Nephron progenitor cell (in vitro differentiated cells): ENCODE results near the gene NKX2-4.

Experiments
- DNase-seq: peaks from one replicate; pipeline ENCODE4 v3.0.0; 2021
- H3K27ac Mint-ChIP-seq: 2 replicates; pipeline ENCODE4 v1.8.0; 2021; ENCODE audit warnings: mild to moderate bottlenecking, moderate library complexity, mixed read lengths
- H3K27me3 Mint-ChIP-seq: 2 replicates; pipeline ENCODE4 v1.8.0; 2021; ENCODE audit warnings: mild to moderate bottlenecking, low read depth, mixed read lengths; ENCODE audit not compliant: poor library complexity
- H3K36me3 Mint-ChIP-seq: 2 replicates; pipeline ENCODE4 v1.8.0; 2021; ENCODE audit warnings: low read depth, mixed read lengths
- H3K4me1 Mint-ChIP-seq: 2 replicates; pipeline ENCODE4 v1.8.0; 2021; ENCODE audit warnings: mixed read lengths
- H3K4me3 Mint-ChIP-seq: 2 replicates; pipeline ENCODE4 v1.8.0; 2021; ENCODE audit warnings: mild to moderate bottlenecking, moderate library complexity, mixed read lengths
- H3K9me3 Mint-ChIP-seq: 2 replicates; pipeline ENCODE4 v1.8.0; 2021; ENCODE audit warnings: mild to moderate bottlenecking, moderate library complexity, mixed read lengths
- CTCF ChIP-seq: fragments of 200-600 bp; sonication (generic); IDR thresholded peaks from 2 replicates; pipeline ENCODE4 v1.5.0; 2021; ENCODE audit warnings: antibody characterized with exemption

The NKX2-4 gene

GRCh38 chr20:21356386-21356785, 40.9 kb downstream of the NKX2-4 start:
- no peak overlapping the region for H3K27ac Mint-ChIP-seq
- no peaks in the 10 kb centered on the region for H3K27me3 Mint-ChIP-seq
- no peaks in the 10 kb centered on the region for H3K9me3 Mint-ChIP-seq
- no peaks in the 10 kb centered on the region for H3K4me1 Mint-ChIP-seq
- no peak for TF ChIP-seq CTCF
- H3K36me3 Mint-ChIP-seq: peaks cover 40% of the 10 kb centered on the region
- DNase-seq: no peak
- no peak overlapping the region for H3K4me3 Mint-ChIP-seq

GRCh38 chr20:21355981-21356380, 41.3 kb downstream of the NKX2-4 start:
- no peak for TF ChIP-seq CTCF
- no peaks in the 10 kb centered on the region for H3K4me1 Mint-ChIP-seq
- no peak overlapping the region for H3K27ac Mint-ChIP-seq
- H3K27me3 Mint-ChIP-seq: no peaks in the 10 kb centered on the region
- peaks cover 38% of the 10 kb centered on the region for H3K36me3 Mint-ChIP-seq
- no peaks in the 10 kb centered on the region for H3K9me3 Mint-ChIP-seq
- H3K4me3 Mint-ChIP-seq: no peak overlapping the region
- no peak for DNase-seq

GRCh38 chr20:21353236-21353635, 44.1 kb downstream of the NKX2-4 start:
- no peak overlapping the region for H3K27ac Mint-ChIP-seq
- peaks cover 39% of the 10 kb centered on the region for H3K36me3 Mint-ChIP-seq

GRCh38 chr20:21352703-21353102, 44.6 kb downstream of the NKX2-4 start:
- Mint-ChIP-seq H3K9me3 (no peaks in the 10 kb centered on the region), H3K4me1 (no peaks in the 10 kb centered on the region), H3K4me3 (no peak overlapping the region), H3K27me3 (no peaks in the 10 kb centered on the region), H3K27ac (no peak overlapping the region), H3K36me3 (peaks cover 43% of the 10 kb centered on the region)
- TF ChIP-seq CTCF: no peak
- no peak for DNase-seq

More at GRCh38 chr20:21353236-21353635, 44.1 kb downstream of the NKX2-4 start:
- TF ChIP-seq CTCF: no peak
- Mint-ChIP-seq H3K4me3 (no peak overlapping the region), H3K4me1 (no peaks in the 10 kb centered on the region), H3K9me3 (no peaks in the 10 kb centered on the region), H3K27me3 (no peaks in the 10 kb centered on the region)
- DNase-seq: no peak
